GM23248 (cell line): ENCODE measurements around the gene AGFG1.

Experiments used
- EZH2 ChIP-seq: fragments of 200-600 bp; sonication (generic); IDR thresholded peaks from 2 replicates; pipeline ENCODE4 v1.6.1; 2018; ENCODE audit warnings: antibody characterized with exemption, mild to moderate bottlenecking; ENCODE audit not compliant: insufficient read depth, poor library complexity, severe bottlenecking
- EZH2phosphoT487 ChIP-seq: fragments of 200-600 bp; sonication (generic); IDR thresholded peaks from 2 replicates; pipeline ENCODE4 v1.6.1; 2018; ENCODE audit warnings: antibody characterized with exemption, moderate library complexity, mild to moderate bottlenecking, low read depth; ENCODE audit not compliant: insufficient read depth

GRCh38 chr2:227570615-227571014 is 98.7 kb downstream of the AGFG1 start:
- TF ChIP-seq EZH2phosphoT487, result no peak
- TF ChIP-seq EZH2, result no peak
